Effector memory CD4-positive, alpha-beta T cell (primary cell): ENCODE results near the gene KREMEN2.

Experiments
- DNase-seq, 3 donors: peaks; one replicate each; pipeline ENCODE4 v3.0.0-alpha.2; 2020
- H3K27ac ChIP-seq: 2 replicates; pipeline ENCODE4 v1.7.0; 2013; ENCODE audit warnings: mild to moderate bottlenecking, low read length, moderate library complexity; ENCODE audit not compliant: insufficient read depth, poor library complexity, severe bottlenecking
- H3K27me3 ChIP-seq: replicated peaks from 2 replicates; pipeline ENCODE4 v1.7.0; 2013; ENCODE audit warnings: mild to moderate bottlenecking, low read length; ENCODE audit not compliant: insufficient read depth, control insufficient read depth, poor library complexity, severe bottlenecking
- H3K36me3 ChIP-seq: 2 replicates; pipeline ENCODE4 v1.7.0; 2013; ENCODE audit warnings: mild to moderate bottlenecking, low read length, moderate library complexity; ENCODE audit not compliant: control insufficient read depth, insufficient read depth
- H3K4me1 ChIP-seq: 2 replicates; pipeline ENCODE4 v1.7.0; 2013; ENCODE audit warnings: low read length, mild to moderate bottlenecking; ENCODE audit not compliant: control insufficient read depth, insufficient read depth, poor library complexity, severe bottlenecking
- H3K4me3 ChIP-seq: 2 replicates; pipeline ENCODE4 v1.7.0; 2013; ENCODE audit warnings: low read length, low read depth, mild to moderate bottlenecking; ENCODE audit not compliant: insufficient read depth, poor library complexity, severe bottlenecking
- H3K9me3 ChIP-seq: 2 replicates; pipeline ENCODE4 v1.7.0; 2013; ENCODE audit warnings: mild to moderate bottlenecking, low read length, moderate library complexity; ENCODE audit not compliant: control insufficient read depth

The KREMEN2 gene

GRCh38 chr16:2976201-2976600, 12.1 kb downstream of the KREMEN2 start:
- no peaks in the 10 kb centered on the region for H3K27me3 ChIP-seq
- peaks cover 7% of the 10 kb centered on the region for H3K4me1 ChIP-seq
- DNase-seq: no peak
- H3K27ac ChIP-seq: no peak overlapping the region
- no peaks in the 10 kb centered on the region for H3K36me3 ChIP-seq
- H3K4me3 ChIP-seq: no peak overlapping the region
- no peaks in the 10 kb centered on the region for H3K9me3 ChIP-seq

GRCh38 chr16:2976673-2977072, 12.6 kb downstream of the KREMEN2 start:
- Histone ChIP-seq H3K4me1 (peaks cover 7% of the 10 kb centered on the region), H3K27me3 (no peaks in the 10 kb centered on the region), H3K27ac (no peak overlapping the region), H3K36me3 (no peaks in the 10 kb centered on the region), H3K9me3 (no peaks in the 10 kb centered on the region), H3K4me3 (no peak overlapping the region)
- no peak for DNase-seq

- Histone ChIP-seq H3K27ac (no peak overlapping the region), H3K4me1 (peaks cover 7% of the 10 kb centered on the region), H3K9me3 (no peaks in the 10 kb centered on the region), H3K36me3 (no peaks in the 10 kb centered on the region), H3K27me3 (no peaks in the 10 kb centered on the region), H3K4me3 (no peak overlapping the region)
- DNase-seq: no peak
Observed at GRCh38 chr16:2977440-2977839, 13.4 kb downstream of the KREMEN2 start.

GRCh38 chr16:2979669-2980226, 15.7 kb downstream of the KREMEN2 start:
- H3K9me3 ChIP-seq: no peaks in the 10 kb centered on the region
- H3K4me1 ChIP-seq: peaks cover 12% of the 10 kb centered on the region
- no peaks in the 10 kb centered on the region for H3K36me3 ChIP-seq
- DNase-seq: no peak
- H3K27ac ChIP-seq: no peak overlapping the region
- no peaks in the 10 kb centered on the region for H3K27me3 ChIP-seq
- H3K4me3 ChIP-seq: peak overlapping the region; percentile 88

- Histone ChIP-seq H3K27me3 (no peaks in the 10 kb centered on the region), H3K27ac (peak within 1 kb of the TSS; percentile 83), H3K4me1 (peaks cover 12% of the 10 kb centered on the region), H3K36me3 (no peaks in the 10 kb centered on the region), H3K9me3 (no peaks in the 10 kb centered on the region), H3K4me3 (peak within 1 kb of the TSS; percentile 88)
- peak; percentile 87 to 90 (median 89) for DNase-seq
Observed at GRCh38 chr16:2980227-2981176, 16.4 kb downstream of the KREMEN2 start, which contains the start of gene PKMYT1. Gene PKMYT1, minus strand, starts transcription at chr16:2980446. Its CDS starts 789 bp downstream, at chr16:2979657.

GRCh38 chr16:2981177-2981898, 17.3 kb downstream of the KREMEN2 start:
- Histone ChIP-seq H3K9me3 (no peaks in the 10 kb centered on the region), H3K27me3 (no peaks in the 10 kb centered on the region), H3K4me1 (peaks cover 12% of the 10 kb centered on the region), H3K36me3 (no peaks in the 10 kb centered on the region), H3K27ac (peak overlapping the region; percentile 83), H3K4me3 (no peak overlapping the region)
- no peak for DNase-seq

- no peak overlapping the region for H3K4me3 ChIP-seq
- no peak for DNase-seq
- peaks cover 12% of the 10 kb centered on the region for H3K4me1 ChIP-seq
- no peak overlapping the region for H3K27ac ChIP-seq
- H3K36me3 ChIP-seq: no peaks in the 10 kb centered on the region
- no peaks in the 10 kb centered on the region for H3K27me3 ChIP-seq
- no peaks in the 10 kb centered on the region for H3K9me3 ChIP-seq
Observed at GRCh38 chr16:2981899-2982250, 17.8 kb downstream of the KREMEN2 start.

GRCh38 chr16:2982402-2982801, 18.3 kb downstream of the KREMEN2 start:
- Histone ChIP-seq H3K4me3 (no peak overlapping the region), H3K36me3 (no peaks in the 10 kb centered on the region), H3K4me1 (peaks cover 12% of the 10 kb centered on the region), H3K27me3 (no peaks in the 10 kb centered on the region), H3K27ac (no peak overlapping the region), H3K9me3 (no peaks in the 10 kb centered on the region)
- no peak for DNase-seq

GRCh38 chr16:2983706-2984136, 19.6 kb downstream of the KREMEN2 start:
- no peaks in the 10 kb centered on the region for H3K9me3 ChIP-seq
- H3K27ac ChIP-seq: no peak overlapping the region
- no peaks in the 10 kb centered on the region for H3K27me3 ChIP-seq
- H3K36me3 ChIP-seq: no peaks in the 10 kb centered on the region
- peak; percentile 29 to 56 (median 43) for DNase-seq
- peaks cover 12% of the 10 kb centered on the region for H3K4me1 ChIP-seq
- H3K4me3 ChIP-seq: no peak overlapping the region
